ENCODE data around the gene SLC6A5.

Gene SLC6A5

GRCh38 chr11:20589796-20590195, 9.6 kb upstream of the SLC6A5 start:
- ATAC-seq: no peak
- Mint-ChIP-seq H3K27me3 (peaks cover 29% of the 10 kb centered on the region), H3K4me1 (no peaks in the 10 kb centered on the region), H3K27ac (no peak overlapping the region), H3K36me3 (no peaks in the 10 kb centered on the region), H3K4me3 (no peak overlapping the region), H3K9me3 (no peaks in the 10 kb centered on the region)

- Mint-ChIP-seq H3K4me3 (no peak overlapping the region), H3K4me1 (no peaks in the 10 kb centered on the region), H3K36me3 (no peaks in the 10 kb centered on the region), H3K27ac (no peak overlapping the region), H3K27me3 (peaks cover 28% of the 10 kb centered on the region), H3K9me3 (no peaks in the 10 kb centered on the region)
- ATAC-seq: no peak
Observed at GRCh38 chr11:20590381-20590780, 9.0 kb upstream of the SLC6A5 start.

- Mint-ChIP-seq H3K27ac (no peak overlapping the region), H3K4me1 (peaks cover 6% of the 10 kb centered on the region), H3K36me3 (no peaks in the 10 kb centered on the region), H3K27me3 (peaks cover 39% of the 10 kb centered on the region), H3K4me3 (no peak overlapping the region), H3K9me3 (no peaks in the 10 kb centered on the region)
- ATAC-seq: no peak
Observed at GRCh38 chr11:20592741-20593140, 6.7 kb upstream of the SLC6A5 start.

- H3K9me3 Mint-ChIP-seq: no peaks in the 10 kb centered on the region
- H3K27ac Mint-ChIP-seq: no peak overlapping the region
- no peak for ATAC-seq
- peaks cover 6% of the 10 kb centered on the region for H3K4me1 Mint-ChIP-seq
- peaks cover 42% of the 10 kb centered on the region for H3K27me3 Mint-ChIP-seq
- H3K36me3 Mint-ChIP-seq: no peaks in the 10 kb centered on the region
- no peak overlapping the region for H3K4me3 Mint-ChIP-seq
Observed at GRCh38 chr11:20594274-20595061, 4.9 kb upstream of the SLC6A5 start.

GRCh38 chr11:20595101-20595500, 4.3 kb upstream of the SLC6A5 start:
- H3K36me3 Mint-ChIP-seq: no peaks in the 10 kb centered on the region
- H3K4me3 Mint-ChIP-seq: no peak overlapping the region
- H3K27me3 Mint-ChIP-seq: peaks cover 44% of the 10 kb centered on the region
- H3K27ac Mint-ChIP-seq: no peak overlapping the region
- H3K9me3 Mint-ChIP-seq: peaks cover 1% of the 10 kb centered on the region
- ATAC-seq: no peak
- H3K4me1 Mint-ChIP-seq: peaks cover 6% of the 10 kb centered on the region

- Mint-ChIP-seq H3K4me1 (peaks cover 6% of the 10 kb centered on the region), H3K27ac (no peak overlapping the region), H3K9me3 (peaks cover 5% of the 10 kb centered on the region), H3K36me3 (no peaks in the 10 kb centered on the region), H3K27me3 (peaks cover 54% of the 10 kb centered on the region), H3K4me3 (no peak overlapping the region)
- ATAC-seq: no peak
Observed at GRCh38 chr11:20596205-20597153, 2.9 kb upstream of the SLC6A5 start.

- H3K27me3 Mint-ChIP-seq: peaks cover 61% of the 10 kb centered on the region
- ATAC-seq: no peak
- H3K4me1 Mint-ChIP-seq: peaks cover 6% of the 10 kb centered on the region
- H3K4me3 Mint-ChIP-seq: no peak overlapping the region
- H3K27ac Mint-ChIP-seq: no peak overlapping the region
- H3K36me3 Mint-ChIP-seq: no peaks in the 10 kb centered on the region
- H3K9me3 Mint-ChIP-seq: peaks cover 5% of the 10 kb centered on the region
Observed at GRCh38 chr11:20597154-20597679, 2.2 kb upstream of the SLC6A5 start.

- H3K9me3 Mint-ChIP-seq: peaks cover 5% of the 10 kb centered on the region
- H3K4me3 Mint-ChIP-seq: no peak overlapping the region
- ATAC-seq: no peak
- H3K4me1 Mint-ChIP-seq: peaks cover 6% of the 10 kb centered on the region
- peaks cover 68% of the 10 kb centered on the region for H3K27me3 Mint-ChIP-seq
- no peak overlapping the region for H3K27ac Mint-ChIP-seq
- H3K36me3 Mint-ChIP-seq: no peaks in the 10 kb centered on the region
Observed at GRCh38 chr11:20597680-20598484, 1.5 kb upstream of the SLC6A5 start.

GRCh38 chr11:20598492-20598891, 916 bp upstream of the SLC6A5 start:
- H3K27ac Mint-ChIP-seq: no peak overlapping the region
- ATAC-seq: no peak
- no peaks in the 10 kb centered on the region for H3K36me3 Mint-ChIP-seq
- no peak overlapping the region for H3K4me3 Mint-ChIP-seq
- H3K27me3 Mint-ChIP-seq: peaks cover 74% of the 10 kb centered on the region
- peaks cover 6% of the 10 kb centered on the region for H3K4me1 Mint-ChIP-seq
- peaks cover 5% of the 10 kb centered on the region for H3K9me3 Mint-ChIP-seq

GRCh38 chr11:20600020-20600346, 575 bp downstream of the SLC6A5 start:
- Mint-ChIP-seq H3K4me3 (no peak overlapping the region), H3K27me3 (peaks cover 89% of the 10 kb centered on the region), H3K36me3 (no peaks in the 10 kb centered on the region), H3K4me1 (peaks cover 6% of the 10 kb centered on the region), H3K27ac (no peak overlapping the region), H3K9me3 (peaks cover 5% of the 10 kb centered on the region)
- ATAC-seq: no peak

- peaks cover 6% of the 10 kb centered on the region for H3K4me1 Mint-ChIP-seq
- ATAC-seq: no peak
- no peak overlapping the region for H3K27ac Mint-ChIP-seq
- H3K36me3 Mint-ChIP-seq: no peaks in the 10 kb centered on the region
- H3K9me3 Mint-ChIP-seq: peaks cover 5% of the 10 kb centered on the region
- peaks cover 94% of the 10 kb centered on the region for H3K27me3 Mint-ChIP-seq
- H3K4me3 Mint-ChIP-seq: no peak overlapping the region
Observed at GRCh38 chr11:20600551-20600950, 1.1 kb downstream of the SLC6A5 start.

- Mint-ChIP-seq H3K36me3 (no peaks in the 10 kb centered on the region), H3K27me3 (peaks cover 94% of the 10 kb centered on the region), H3K4me1 (peaks cover 6% of the 10 kb centered on the region), H3K4me3 (no peak overlapping the region), H3K9me3 (peaks cover 5% of the 10 kb centered on the region), H3K27ac (no peak overlapping the region)
- no peak for ATAC-seq
Observed at GRCh38 chr11:20601221-20601914, 2.0 kb downstream of the SLC6A5 start.

- Mint-ChIP-seq H3K9me3 (peaks cover 5% of the 10 kb centered on the region), H3K4me1 (no peaks in the 10 kb centered on the region), H3K36me3 (no peaks in the 10 kb centered on the region), H3K27ac (no peak overlapping the region), H3K27me3 (peaks cover 89% of the 10 kb centered on the region), H3K4me3 (no peak overlapping the region)
- no peak for ATAC-seq
Observed at GRCh38 chr11:20604295-20604803, 4.9 kb downstream of the SLC6A5 start.

- Mint-ChIP-seq H3K27ac (no peak overlapping the region), H3K4me1 (peaks cover 3% of the 10 kb centered on the region), H3K36me3 (no peaks in the 10 kb centered on the region), H3K27me3 (peaks cover 89% of the 10 kb centered on the region), H3K9me3 (peaks cover 5% of the 10 kb centered on the region), H3K4me3 (no peak overlapping the region)
- no peak for ATAC-seq
Observed at GRCh38 chr11:20604864-20605601, 5.6 kb downstream of the SLC6A5 start.

All from stimulated activated memory B cell treated with anti-CD40 and anti-IgM and Interleukin-4, amounts not matched to agents 10 μg/mL and 1 μg/mL and 100 μg/mL, for 72 hours (primary cell).